GM19035 (cell line): Measurements from ENCODE around the gene THRSP.
"Not testable (repeated sequence)": the region's sequence is repeated elsewhere in the genome, so short reads cannot be mapped to it uniquely, and the experiment has no call there.

Experiments used
- ATAC-seq: cut with Tn5 transposase; IDR thresholded peaks from one replicate; pipeline ENCODE4 v1.9.1; 2021; ENCODE audit not compliant: unreplicated experiment

Gene THRSP, protein sequence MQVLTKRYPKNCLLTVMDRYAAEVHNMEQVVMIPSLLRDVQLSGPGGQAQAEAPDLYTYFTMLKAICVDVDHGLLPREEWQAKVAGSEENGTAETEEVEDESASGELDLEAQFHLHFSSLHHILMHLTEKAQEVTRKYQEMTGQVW

DNA sequence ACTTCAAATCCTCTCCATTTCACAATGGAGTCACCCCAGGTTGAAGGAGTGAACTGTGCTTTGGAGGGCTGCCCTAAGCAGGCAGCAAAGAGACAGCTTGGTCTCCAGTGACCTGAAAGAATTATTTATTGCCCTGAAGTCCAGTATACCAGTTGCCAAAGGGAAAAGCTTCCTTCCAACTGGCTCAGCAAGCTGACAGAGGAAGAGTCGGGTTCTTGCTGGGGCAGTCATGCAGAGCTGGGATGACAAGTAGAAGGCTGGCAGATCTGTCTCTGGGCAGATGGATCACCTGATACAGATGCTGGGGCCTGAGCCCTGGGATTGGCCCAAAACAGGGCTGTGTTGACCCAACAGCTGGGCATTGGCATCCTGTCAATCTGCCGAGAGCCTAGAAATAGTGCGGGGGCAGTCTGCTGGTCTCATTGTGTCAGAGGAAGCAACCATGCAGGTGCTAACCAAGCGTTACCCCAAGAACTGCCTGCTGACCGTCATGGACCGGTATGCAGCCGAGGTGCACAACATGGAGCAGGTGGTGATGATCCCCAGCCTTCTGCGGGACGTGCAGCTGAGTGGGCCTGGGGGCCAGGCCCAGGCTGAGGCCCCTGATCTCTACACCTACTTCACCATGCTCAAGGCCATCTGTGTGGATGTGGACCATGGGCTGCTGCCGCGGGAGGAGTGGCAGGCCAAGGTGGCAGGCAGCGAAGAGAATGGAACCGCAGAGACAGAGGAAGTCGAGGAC lies at the start of gene THRSP:
Gene THRSP, plus strand, starts transcription at position 422 of the 742 bp plus-strand sequence. Its CDS starts 21 bp downstream, at position 443.
- ATAC-seq = no peak

DNA sequence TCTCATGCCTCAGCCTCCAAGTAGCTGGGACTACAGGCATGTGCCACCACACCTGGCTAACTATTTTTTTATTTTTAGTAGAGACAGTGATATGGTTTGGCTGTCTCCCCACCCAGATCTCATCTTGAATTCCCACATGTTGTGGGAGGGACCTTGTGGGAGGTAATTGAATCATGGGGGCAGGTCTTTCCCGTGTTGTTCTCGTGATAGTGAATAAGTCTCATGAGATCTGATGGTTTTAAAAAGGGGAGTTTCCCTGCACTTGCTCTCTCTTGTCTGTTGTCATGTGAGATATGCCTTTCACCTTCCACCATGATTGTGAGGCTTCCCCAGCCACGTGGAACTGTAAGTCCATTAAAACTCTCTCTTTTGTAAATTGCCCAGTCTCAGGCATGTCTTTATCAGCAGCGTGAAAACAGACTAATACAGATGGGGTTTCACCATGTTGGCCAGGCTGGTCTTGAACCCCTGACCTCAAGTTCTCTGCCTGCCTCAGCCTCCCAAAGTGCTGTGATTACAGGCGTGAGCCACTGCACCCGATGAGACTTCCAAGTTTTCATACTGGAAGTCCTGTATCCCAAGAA lies 48.6 kb upstream of the THRSP start:
- ATAC-seq = not testable (repeated sequence)

DNA sequence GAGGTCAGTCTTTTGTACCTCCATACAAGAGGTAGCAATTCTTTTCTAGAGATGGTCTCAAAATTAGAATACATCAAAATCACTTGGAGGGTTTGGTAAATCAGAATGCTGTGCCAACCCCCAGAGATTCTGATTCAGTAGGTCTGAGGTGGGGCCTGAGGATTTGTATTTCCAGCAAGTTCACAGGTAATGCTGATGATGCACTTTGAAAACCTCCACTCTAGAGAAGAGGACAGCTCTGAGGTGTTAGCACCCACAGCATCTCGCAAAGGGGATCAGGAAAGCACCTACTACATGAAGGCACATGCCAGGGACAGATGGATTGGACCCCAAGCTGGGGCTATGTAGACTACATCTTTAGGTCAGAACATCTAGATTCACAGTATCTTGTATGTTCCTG lies 47.8 kb upstream of the THRSP start:
- ATAC-seq = no peak

DNA sequence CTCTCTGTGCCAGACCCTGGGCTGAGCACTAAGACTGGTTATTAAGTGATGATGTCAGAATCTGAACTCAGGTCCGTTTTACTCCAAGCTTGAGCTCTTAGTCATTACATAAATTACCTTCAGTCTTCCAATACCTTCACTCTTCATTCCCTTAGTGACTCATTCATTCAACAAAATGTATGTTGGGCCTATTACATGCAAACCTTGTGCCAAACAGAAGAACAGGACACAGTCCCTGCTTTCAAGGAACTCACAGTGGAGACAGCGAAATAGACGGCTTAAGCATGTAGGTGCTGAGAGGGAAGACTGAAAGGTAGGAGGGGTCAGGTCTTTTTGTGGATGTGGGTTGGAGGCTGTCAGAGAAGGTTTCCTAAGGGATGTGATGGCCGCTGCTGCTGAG lies 43.9 kb upstream of the THRSP start:
- ATAC-seq = no peak

DNA sequence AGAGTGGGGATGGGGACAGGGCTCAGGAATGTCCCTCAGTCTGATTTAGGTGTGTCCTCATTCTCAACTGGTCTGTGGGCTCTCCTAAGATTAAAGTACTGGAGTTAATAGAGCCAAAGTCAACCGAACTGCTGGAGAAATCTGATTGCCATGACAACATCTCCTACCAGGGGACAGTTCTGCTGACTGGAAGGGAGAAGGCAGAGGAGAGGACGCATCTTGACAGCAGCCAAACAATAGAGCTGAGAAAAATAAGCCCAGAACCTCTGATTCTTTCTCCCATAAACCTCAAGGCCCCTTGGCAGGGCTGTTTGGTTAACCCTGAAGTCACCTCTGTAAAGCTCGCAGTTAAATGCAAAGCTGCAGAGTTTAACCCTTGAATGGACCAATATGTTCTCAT lies 43.4 kb upstream of the THRSP start:
- no peak for ATAC-seq

DNA sequence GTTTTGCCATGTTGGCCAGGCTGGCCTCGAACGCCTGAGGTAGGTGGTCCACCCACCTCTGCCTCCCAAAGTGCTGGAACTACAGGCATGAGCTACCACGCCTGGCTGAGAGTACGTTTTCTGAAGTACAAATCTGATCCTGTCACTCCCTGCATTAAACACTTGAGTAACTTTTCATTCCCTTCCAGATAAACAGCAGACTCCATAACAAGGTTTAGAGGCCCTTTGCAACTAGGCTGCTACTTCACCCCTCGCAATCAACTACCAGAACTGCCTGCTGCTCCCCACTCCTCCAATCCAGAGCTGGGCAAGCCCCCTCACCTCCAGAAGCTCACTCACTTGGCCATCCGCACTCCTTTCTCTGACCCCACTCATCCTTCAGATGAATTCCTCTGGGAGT lies 42.0 kb upstream of the THRSP start:
- ATAC-seq = no peak

DNA sequence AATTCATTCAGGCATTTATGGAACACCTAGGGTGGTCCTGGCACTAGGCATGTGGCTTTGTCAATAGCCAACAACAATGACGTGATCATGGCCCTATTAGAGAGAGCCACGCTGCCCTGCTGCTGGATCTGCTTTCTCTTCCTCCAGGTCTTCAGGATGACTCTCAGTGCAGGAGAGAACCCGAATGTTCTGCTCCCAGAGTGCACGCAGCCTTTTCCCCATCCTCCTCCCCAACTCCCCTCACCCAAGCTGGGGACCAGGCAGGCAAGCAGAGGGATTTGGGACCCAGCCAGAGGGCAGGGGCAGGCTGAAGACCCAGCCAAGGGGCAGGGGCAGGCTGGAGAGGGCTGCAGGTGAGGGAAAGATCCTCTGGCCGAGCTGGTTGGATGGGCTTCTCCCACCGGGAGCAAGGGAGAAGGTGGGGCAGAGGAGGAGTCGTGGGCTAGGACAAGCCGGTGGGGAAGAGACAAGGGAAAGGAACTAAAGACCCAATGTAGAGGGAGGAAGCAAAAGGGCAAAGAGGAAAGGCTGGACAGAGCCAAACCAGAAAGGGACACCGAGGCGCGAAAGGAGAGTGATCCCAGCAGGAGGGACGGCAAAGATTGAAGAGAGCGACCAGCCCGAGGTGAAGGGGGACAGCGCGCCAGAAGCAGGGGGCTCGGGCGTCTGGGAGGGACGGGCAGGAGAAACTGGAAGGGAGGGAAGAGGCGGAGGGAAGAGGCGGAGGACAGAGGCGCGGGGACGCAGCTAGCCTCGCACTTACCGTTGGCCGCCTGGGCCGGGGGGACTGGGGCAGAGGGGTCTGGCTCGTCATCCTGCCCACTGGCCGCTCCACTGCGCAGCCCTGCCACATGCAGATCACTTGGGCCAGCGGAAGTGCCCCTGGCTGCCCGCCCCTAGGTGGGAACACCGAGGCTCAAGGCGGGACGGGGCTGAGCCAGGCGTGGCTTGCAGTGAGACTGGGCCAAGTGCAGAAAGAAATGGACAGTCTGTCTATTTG lies 41.0 kb upstream of the THRSP start, which contains the start of gene KCTD14:
Gene KCTD14, minus strand, starts transcription at position 880 of the 1,000 bp plus-strand sequence. Its CDS starts 27 bp downstream, at position 853.
- ATAC-seq = peak; percentile 70

DNA sequence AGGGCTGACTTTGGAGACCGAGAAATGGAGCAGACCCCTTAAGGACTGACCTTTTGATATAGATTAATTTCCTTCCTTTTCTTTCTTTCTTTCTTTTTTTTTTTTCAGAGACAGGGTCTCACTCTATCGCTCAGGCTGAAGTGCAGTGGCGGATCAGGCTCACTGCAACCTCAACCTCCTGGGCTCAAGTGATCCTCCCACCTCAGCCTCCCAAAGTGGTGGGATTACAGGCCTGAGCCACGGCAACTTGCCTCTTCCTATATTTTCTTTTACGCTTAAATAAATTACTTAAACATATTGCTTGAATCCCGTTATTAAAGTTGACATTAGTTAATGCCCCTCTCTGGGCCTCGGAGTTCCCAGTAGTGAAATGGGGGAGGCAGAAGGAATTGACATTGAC lies 40.2 kb upstream of the THRSP start:
- ATAC-seq = no peak

DNA sequence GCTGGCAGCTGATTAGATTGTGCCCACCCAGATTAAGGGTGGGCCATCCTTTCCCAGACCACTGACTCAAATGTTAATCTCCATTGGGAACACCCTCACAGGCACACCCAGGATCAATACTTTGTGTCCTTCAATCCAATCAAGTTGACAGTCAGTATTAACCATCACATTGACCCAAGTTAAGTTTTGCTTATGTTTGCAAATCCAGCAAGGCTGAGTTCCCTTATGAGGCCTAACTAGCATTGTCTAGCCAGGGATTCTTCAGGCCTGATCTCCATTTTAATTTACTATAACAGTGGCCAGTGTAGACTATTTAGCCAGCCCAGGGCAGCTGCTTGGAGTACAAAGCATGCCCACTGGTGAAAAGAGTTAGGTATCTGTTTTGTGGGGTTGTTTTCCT lies 38.3 kb upstream of the THRSP start:
- no peak for ATAC-seq

DNA sequence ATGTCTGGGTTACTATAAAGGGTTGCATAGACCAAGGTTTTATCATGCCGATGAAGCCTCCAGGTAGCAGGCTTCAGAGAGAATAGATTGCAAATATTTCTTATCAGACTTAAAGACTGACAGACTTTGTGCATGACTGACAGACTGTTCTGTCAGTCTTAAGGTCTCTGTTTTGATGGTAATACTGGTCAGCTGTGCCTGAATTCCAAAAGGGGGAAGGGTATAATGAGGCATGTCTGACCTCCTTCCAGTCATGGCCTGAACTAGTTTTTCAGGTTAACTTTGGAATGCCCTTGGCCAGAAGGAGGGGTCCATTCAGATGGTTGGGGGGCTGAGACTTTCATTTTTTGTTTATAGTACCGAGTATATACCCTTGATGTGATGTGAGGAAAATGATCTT lies 35.9 kb upstream of the THRSP start:
- ATAC-seq = no peak

DNA sequence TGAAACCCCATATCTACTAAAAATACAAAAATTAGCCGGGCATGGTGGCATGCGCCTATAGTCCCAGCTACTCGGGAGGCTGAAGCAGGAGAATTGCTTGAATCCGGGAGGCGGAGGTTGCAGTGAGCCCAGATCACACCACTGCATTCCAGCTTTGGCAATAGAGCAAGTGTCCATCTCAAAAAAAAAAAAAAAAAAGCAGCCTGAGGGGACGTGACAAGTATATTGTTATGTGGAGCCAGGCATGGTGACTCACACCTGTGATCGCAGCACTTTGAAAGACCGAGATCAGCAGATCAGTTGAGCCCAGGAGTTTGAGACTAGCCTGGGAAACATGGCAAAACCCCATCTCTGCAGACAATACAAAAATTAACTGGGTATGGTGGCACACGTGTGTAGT lies 35.2 kb upstream of the THRSP start:
- not testable (repeated sequence) for ATAC-seq

DNA sequence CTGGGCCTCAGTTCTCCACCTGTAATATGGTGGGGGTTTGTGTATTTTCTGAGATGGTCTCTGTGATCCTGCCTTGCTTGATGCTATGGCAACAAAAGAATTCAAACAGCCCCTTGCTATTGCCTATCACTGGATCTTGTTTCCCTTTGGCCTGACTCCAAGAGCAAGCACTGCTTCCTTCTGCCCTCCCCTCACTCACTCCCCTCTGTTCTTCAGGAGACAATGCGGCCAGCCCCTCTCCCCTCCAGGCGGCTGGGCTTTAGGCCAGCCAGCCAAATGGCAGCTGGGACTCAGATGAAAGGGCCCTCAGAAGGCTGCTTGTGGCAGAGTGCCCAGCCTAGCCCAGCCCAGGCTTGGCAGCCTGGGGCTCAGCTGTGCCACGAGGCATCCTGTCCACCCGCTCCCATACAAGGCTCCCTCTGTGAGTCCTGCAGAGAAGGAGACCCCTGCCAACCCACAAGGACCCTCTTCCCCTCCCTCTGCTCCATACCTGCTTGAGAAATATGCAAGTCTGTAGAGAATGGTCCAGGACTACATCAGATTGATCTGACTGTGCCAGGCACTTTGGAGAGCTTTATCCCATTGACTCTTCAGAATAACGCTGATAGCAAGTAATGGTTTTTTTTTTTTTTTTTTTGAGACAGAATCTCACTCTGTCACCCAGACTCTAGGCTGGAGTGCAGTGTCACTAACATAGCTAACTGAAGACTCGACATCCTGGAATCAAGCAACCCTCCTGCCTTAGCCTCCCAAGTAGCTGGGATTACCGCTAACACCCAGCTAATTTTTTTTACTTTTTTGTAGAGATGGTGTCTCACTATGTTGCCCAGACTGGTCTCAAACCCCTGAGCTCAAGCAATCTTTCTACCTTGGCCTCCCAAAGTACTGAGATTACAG lies 33.0 kb upstream of the THRSP start:
- ATAC-seq = no peak

DNA sequence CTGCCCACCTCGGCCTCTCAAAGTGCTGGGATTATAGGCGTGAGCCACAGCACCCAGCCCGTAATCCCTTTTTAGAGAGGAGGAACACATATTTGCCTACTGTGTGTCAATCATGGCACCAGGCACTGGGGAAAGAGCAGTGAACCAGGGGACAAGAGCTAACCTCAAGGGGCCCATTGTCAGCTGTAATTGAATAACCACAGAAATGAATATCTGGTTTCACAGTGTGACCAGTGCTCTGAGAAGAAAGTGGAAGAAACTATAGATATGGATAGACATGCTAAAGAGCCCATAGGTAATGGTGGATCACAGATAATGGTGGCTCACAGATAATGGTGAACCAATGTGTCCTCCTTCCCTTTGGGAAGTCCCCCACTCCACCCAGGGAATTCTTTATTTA lies 32.0 kb upstream of the THRSP start:
- no peak for ATAC-seq

DNA sequence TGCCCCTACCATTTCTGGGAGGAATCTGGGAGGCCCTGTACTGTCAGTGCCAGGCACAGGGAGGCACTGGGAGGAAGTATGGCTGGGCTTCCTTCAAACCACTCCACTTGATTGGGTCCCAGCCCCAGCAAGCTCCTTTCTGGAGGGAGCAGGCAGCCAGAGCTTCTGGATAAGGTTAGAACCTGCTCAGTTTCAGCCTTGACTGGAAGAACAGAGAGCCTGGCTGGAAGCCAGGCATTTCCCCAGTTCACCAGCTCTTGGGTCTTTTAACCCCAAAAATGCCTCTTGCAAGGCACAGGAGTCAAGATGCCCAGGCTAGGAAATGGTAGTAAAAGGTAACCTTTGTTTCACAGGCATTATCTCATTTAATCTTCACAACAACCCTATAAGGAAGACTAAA lies 31.6 kb upstream of the THRSP start:
- ATAC-seq = no peak

DNA sequence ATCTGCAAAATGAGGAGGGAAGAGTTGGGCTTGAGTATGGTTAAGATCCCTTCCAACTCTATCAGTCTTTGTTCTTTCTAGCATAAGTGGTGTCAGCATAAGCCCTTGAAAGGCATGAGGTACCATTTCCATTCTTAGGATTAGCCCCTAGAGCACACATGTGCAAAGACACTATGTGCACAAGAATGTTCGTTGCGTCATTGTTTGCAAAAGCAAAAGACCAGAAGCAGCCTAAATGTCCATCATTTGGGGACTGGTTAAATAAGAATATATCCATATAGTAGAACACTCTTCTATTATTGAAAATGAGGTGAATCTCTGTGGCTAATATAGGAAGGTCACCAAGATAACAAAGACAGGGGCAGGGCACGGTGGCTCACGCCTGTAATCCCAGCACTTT lies 30.6 kb upstream of the THRSP start:
- ATAC-seq = no peak

DNA sequence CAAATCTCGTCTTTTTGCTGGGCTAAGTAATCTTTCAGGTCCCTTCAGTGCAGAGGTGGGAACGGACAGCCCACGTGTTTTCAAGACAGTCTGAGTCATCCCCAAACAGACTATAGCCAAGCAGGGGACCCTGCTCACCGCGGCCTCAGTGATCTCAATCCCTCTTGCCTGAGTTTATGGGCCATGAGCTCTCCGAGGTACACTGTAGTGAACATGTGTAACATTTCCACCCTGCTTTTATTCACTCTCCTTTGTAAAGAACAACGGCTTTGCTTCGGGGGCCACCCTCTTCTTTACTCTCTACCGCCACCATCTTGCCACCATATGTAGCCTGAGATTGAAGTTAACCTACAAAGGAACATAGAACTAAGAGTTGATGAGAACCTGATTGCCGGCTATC lies 29.0 kb upstream of the THRSP start:
- ATAC-seq = no peak

DNA sequence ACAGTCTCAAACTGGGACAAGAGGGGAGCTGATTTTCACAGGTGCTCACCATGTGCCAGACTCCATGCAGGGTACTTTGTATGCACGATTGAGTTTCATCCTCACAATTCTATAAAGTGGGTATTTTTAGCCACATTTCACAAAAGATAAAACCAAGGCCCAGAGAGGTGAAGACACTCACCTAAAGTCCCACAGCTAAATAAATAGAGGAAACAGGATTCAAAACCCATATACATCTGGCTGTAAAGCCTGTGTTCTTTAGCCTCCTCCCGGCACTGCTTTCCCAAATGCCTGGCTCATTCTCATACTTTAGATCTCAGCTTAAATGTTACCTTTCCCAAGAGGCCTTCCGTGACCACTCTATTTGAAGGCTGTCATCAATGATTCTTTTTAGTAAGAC lies 27.3 kb upstream of the THRSP start:
- no peak for ATAC-seq

DNA sequence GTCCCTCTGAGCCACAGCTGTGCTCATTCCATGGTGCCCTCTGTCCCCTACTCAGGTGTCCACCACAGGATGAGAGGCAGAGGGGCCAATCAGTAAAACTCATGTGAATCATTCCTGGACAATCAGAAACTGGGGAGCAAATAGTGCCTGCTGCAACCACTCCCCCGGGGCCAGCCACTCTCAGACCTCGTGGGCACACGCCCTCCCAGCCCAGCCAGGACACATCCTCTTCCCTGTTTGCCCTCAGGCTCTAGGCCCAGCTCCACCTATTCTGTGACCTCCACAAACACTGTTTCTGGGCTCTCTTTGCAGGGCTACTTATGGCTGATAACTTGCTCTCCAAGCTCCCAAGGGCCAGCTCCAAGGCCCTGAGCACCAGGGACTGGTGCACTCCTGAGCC lies 26.6 kb upstream of the THRSP start:
- ATAC-seq = no peak

DNA sequence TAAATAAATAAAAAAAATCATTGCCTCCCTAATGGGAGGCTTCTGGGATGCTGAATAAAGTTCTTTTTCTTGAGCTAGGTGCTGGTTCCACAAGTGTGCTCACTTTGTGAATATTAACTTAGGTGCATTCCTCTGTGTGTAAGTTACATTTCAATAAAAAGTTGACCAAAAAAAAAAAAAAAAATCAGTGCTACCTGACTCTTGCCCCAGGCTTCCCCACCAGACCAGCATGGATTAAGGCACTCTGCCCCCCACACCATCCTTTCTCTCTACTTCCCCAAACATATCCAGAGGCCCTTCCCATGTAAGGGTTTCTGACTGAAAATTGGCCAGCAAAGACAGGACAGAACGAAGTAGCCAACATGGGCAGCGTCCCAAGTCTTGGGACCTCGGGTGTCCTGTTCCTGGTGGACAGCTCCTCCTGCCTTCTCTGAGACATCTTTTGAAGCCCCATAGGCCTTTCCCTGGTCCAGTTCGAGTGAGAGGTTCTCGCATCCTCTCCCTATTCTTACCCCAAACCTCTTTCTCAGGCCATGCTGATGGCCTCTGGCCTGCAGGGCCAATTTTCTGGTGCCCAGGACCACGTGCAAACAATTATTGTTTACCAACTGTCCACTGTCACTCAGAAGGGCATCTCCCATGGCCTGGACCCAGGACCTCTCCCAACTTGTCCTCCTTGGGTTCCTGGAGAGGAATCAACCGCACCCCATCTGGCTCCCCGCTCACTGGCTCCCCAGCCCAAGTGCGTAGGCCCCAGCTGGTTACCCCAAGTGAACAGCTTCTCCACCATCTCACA lies 25.6 kb upstream of the THRSP start:
- no peak for ATAC-seq
